Stimulated activated CD8-positive, alpha-beta memory T cell treated with anti-CD3 and anti-CD28 coated beads, Interleukin-4, amount 100 ng/mL, for 48 hours (primary cell): ENCODE data around the gene NTNG2.
A peak's percentile ranks its signal among the peaks of the same experiment; 100 is the strongest.

Experiments
- DNase-seq: peaks from one replicate; pipeline ENCODE4 v3.0.0-alpha.2; 2020

NTNG2 gene

DNA sequence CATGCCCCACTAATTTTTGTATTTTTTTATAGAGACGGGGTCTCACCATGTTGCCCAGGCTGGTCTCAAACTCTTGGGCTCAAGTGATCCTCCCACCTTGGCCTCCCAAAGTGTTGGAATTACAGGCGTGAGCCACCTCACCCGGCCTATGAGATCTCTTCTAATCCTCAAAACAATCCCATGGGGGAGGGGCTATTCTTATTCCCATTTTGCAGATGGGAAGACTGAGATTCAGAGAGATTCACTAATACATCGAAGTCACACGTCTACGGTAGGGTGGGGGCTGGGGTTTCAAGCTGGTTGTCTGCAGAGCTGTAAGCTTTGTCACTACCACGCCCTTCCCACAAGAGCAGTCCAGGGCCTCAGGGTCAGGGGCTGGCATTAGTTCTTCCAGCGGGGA is 14.0 kb upstream of the NTNG2 start:
- DNase-seq: no peak

DNA sequence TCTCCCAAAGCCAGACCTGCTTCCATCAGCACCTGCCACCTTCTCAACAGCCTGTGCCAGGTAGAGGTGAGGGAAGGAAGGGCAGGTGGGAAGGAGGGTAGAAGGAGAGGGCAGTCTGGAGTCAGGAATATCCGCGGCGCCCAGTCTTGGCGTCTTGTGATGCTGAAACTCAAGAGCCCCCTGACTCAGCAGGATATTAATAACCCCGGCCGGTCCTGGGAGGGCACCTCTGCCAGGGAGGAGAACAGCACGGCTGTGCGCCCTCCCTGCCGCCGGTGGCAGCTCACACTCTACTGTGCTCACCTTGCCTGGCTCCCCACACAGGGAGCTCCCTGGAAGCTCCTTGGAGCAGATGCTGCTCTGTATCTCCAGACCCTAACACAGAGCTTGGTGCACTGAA is 11.6 kb upstream of the NTNG2 start:
- DNase-seq: no peak

DNA sequence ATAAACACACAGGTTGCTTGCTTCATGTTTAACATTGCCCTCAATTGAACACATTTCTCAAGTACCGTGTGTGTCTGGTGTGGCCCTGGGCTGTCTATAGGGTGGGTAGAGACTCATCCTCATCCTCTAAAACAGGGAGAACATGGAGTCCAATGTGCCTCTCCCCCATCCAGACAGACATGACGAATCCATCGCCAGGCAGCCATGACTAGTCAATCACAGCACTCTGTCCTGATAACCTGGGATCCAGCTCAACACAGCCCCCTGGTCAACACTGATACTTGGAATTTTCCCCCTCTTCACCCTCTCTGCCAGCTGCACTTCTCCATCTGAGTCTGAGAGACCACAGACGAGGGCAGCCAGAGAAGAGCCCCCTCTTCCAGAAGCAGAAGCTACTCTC is 10.7 kb upstream of the NTNG2 start:
- no peak for DNase-seq

DNA sequence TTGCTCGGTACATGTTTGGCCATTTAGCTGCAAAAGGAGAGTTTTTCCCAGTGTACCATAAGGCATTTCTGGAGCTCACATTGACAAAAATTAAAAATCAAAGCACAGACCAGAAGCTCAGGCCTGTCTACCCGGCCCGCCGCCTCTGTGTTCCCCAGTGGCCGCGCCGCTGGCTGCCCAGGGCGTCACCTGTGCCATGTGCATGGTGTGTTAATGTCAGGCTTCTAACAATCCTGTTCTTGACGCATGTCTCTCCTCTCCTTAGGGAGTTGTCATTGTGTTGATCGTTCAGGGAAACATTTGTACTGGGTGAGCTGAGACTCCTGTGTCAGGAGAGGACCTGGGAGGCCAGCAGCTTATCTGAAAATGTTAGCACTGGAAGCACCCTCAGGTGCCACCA is 9.6 kb upstream of the NTNG2 start:
- no peak for DNase-seq

DNA sequence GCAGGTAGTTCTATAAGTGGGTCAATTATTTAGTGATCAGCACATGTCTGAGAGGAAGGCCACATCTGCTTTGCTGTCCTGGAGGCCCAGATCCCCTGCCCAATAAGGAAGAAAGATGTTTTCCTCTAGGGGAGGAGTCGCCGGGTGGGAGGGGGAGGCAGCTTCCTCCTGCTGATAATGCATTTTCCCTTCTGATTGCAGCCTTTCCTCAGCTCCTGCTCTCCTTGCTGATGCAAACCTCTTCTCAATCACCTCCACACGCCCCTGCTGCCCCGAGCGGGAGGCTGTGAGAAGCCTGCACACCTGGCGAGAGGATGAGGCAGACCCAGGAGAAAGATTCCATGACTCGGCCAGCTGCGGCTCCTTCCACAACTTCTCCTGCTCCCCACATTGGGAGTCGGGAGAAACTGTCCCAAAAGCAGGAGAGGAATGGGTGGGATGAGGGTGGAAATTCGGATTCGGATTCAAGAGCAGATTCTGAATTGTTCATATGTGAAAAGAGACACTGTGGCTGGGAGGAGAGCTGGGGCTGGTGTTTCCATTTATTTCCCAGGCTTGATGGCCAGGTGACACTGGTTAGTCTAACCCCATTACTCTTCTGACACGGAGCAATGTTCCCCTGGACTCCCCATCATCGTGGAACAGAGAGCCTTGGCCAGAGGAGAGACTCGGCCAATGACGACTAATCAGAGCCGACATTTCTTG is 6.8 kb upstream of the NTNG2 start:
- no peak for DNase-seq

DNA sequence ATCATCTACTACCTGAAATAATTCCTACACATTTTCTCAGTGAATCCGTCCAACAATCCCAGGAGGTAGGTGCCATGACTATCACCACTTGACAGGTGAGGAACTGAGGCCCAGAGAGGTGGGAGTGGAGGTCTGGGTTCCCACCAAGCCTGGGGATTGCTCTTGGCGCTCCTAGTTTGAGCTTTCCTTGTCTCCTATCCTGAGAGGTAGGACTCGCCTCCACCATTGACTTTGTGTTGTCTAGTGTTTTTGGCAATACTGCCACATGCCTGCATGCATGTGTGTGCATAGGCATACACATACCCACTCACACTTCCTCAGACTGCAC is 6.3 kb upstream of the NTNG2 start:
- DNase-seq: no peak

DNA sequence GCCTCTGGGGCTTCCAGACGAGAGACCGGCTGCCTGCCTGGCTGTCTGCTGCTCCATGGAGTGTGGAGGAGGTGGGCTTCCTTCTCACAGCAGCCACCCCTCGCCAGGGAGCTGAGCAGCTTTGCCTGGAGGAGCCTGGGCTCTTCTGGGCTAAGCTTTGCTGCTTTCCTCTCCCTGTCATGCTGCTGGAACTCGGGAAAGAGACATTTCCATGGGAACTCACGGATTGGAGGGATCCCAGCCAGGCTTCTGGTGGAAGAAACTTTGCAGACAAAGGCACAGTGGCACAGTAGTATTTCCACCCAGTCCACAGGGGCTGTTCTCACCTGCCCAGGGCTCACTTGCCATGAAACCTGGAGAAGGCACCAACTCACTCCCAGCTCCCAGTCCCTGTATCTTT is 5.6 kb upstream of the NTNG2 start:
- DNase-seq: no peak

DNA sequence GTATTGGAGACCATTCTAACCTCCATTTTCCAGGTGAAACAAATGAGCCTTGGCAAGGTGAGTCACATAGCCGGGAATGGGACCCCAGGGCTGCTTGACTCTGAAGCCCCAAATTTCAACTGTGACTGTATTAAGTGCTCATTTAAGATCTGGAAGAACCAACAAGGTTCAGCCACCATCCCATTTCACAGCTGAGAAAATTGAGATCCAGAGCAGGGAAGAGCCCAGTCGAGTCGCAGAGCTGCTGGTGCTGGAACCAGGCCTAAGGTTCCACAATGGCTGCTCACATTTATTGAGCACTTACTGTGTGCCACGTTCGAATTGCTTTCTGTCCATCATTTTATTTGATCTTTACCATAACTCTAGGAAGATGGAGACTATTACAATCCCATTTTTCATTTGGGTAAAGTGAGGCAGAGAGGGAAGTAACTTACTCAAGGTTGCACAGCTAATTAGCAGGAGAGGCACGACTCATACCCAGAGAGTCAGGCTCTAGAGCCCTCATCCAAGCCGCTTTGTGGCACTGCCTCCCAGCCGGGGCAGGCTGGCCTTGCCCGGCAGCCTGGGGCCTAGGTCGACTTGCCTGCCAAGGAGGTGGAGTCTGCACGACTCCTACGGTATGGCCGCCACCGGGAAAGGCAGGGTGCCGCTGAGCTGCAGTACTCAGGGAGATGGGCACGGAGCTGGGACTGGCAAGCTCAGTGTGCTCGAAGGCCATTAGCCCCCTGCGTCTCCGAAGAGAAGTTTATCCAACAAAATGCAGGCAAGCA is 4.3 kb upstream of the NTNG2 start:
- no peak for DNase-seq

DNA sequence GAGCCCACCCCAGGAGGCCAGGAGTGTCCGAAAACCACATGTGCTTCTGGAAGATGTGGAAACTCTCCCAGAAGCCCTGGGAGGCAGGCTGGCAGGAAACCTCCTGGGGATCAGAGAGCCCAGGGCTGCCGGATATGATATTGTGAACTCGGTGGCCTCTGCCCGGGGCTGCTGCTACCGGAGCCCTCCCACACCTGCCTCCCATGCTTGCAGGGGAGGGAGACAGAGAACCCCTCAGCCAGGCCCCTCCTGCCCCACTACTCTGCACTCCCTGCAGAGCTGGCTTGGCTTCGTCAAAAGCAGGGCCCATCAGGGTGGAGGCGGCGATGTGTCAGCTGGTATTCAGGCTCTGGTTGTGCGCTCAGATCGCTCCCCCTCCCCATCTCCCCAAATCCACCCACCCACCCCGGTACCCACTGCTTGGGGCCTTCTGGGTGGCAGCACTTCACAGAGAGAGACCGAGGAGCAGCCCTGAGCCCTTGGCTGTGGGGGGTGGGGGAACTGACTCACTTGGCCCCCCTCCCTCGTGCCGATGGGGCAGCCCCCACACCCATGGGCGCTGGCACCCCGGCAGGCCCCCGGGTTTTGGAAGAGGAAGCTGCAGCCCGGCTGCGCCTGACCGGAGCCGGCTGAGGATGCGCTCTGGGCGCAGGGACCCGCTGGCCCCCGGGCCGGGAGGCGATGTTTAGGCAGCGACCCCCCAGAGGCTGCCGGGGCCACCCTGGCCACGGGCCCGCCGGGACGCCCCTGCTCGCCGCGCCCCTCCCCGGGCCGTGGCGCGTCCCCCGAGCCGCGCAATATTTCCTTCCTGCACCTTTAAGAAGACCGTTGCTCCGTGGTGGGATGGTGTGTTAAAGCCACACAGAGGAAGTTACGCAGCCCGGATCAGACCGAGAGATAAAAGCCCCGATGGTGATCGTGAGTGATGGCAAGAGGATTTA is 786 bp upstream of the NTNG2 start:
- peak; percentile 75 for DNase-seq

DNA sequence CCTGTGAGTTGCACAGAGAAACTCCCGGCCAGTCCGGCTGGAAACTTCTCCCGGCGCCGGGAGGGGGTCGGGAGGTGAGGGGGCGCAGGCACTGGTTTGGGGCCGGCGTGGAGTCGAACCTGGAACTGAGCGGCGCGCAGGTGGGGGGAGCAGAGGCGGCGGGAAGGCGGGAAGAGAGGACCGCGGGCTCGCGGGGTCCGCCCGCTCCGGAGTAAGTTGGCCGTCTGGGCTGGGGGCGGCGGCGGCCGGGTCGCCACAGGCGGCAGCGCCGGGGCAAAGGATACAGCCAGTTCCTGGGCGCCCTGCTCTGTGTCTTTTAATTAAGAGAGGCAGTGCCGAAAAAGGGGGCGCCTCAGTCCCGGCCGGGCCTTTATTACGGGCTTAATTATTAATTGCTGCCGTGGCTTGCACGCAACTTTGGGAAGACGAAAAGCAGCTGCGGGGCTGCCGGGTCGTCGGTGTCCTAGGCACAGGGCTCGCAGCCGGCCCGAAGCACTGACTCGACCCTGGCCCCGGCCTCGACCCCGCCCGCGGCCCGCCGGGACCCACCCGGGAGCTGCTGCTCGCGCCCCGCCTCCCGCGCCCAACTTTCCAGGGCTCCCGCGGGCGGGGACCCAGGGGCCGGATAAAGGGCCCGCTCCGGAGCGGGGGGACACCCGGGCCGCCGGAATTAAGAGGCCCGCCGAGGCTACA is 1.1 kb downstream of the NTNG2 start:
- no peak for DNase-seq

DNA sequence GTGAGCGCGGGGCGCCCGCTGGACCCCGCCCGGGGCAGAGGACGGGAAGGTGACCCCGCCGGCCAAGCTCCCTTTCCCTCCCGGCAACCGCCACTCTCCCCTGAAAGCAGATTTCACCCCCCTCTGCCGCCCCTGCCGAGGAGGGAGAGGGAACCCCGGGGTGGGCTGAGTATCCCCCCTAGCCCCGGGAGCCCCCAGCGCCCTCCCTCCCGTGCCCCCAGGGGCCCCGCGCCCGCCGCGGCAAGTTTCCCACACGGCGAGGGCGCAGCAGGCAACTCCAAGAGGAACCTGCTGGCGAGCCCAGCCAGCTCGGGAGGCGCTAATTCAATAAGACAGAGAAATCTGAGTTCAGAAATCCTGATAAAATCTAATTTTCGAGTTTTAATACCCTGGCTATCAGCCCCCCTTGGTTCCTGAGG is 1.6 kb downstream of the NTNG2 start:
- DNase-seq: no peak

DNA sequence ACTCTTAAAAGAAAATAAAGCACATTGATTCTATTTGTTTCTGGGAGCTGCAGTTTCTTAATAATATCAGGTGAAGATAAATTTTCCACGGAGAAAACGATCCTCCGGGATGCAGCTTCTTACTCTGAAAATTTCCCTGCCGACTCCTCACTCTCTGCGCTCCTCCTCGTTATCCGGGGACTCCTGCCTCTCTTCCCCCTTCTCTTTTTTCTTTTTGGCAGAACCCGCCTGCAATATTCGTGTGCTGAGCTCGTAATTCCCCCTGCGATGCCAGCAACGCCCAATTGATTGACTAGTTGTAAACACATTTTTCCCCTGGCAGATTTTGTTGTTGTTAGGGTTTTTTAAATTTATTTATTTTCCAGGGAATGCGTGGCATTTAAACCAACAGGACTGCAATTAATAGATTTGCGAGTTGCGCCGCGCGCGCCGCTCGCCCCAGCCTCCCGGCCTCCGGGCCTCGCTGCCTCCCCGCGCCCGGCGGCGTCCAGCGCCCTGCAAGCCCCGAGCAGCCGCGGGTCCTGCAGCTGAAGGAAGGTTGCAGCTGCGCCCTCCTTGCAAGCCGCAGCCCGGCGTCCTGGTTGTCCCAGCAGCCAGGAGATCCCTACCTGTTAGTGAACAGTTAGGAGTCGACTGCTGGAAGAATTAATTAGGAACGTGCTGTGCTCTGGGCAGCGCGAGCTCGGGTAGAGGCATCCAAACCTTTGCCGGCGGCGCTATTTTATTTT is 2.2 kb downstream of the NTNG2 start:
- no peak for DNase-seq

DNA sequence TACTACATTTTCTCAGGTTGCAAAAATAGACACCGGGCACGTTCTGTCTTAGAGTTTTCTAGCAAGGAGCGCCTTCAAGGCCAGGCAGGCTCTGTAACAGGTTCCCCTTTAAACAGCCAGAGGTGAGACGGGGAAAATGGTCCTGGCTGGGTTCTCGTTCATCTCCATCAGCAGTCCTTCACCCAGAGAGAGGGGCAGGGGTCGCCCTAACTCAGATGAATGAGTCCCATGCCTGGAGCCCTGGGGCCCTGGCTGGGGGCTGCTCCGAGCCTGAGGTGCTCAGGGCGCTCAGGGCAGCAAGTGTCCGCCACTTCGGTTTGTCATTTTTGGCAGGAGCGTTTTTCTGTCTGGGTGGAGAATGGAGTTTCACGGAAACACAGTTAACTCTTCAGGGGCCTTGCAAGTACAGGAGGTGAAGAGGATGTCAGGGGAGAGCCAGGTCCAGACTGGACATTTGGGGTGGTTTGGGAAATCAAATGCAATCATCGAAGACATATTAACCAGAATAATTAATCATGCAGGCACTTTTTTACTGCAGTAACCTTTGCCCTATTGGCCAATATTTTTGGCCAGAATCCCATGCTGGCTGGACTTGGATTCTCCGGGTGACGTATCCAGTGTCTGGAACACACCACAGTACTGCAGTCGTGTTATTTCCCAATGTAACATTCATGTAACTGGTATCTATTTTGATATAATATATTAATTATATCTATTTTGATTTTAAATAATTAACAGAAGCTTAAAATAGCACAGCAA is 2.9 kb downstream of the NTNG2 start:
- no peak for DNase-seq

DNA sequence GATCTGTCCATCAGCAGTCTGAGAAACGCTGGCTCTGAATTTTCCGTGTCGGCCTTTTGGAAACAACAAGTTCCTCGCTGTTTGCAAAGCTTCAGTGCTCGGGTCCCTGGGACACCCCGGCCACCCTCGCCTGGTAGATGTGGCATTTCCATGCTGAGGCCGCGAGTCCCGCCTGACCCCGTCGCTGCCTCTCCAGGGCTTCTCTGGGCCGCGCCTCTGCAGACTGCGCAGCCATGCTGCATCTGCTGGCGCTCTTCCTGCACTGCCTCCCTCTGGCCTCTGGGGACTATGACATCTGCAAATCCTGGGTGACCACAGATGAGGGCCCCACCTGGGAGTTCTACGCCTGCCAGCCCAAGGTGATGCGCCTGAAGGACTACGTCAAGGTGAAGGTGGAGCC is 4.7 kb downstream of the NTNG2 start:
- DNase-seq: peak; percentile 39

DNA sequence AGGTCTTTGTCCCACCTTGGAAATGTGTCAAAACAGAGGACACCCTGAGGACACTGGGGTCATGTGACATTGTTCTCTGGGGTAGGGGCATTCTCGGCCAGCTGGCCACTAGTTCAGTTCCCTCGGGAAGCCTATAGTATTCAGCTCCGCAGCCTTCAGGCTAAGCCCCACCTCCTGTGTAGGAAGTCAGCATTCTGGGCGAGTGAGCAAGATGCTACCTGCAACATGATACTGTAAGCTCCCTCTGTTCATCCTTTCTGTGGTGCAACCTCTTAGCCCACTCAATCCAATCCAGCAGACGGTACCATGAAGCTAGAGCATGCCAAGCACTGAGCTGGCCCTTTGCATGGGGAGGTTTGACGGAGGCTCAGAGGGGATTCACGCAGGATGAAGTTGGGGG is 5.3 kb downstream of the NTNG2 start:
- DNase-seq: no peak

DNA sequence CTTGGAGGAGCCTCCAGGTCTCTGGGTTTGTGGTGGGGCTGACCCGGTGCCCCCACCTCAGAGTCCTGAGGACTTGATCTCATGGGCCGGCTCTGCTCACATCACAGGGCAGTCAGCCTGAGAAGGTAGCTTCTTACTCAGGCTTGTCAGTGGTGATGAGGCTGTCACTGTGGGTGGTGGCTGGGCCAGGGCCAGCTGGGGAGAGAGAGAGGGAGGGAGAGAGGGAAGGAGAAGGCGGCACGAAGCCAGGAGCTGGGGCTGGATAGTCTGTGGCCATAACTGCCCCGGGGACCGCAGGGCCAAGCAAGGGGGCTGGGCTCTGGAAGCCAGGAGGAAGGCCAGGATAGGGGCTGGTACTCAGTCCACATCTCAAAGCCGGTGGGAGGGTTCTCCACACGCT is 6.5 kb downstream of the NTNG2 start:
- no peak for DNase-seq

DNA sequence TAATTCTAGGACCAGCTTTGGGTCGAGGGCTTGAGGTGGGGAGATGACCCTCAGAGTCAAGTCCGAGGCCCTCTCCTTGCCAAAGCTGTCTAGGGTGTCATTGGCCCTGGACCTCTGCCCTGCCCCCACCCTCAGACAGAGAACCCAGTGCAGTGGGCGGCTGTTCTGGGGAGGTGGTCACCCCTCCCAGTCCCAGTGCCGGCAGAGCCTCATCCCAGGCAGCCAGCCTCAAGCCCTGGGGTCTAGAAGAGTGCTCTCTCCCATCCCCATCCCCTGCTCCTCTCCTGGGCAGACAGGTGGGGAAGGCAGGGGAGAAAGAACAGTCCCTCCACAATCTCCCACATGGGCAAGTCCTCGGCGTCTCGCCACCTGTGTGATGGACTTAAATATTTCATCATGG is 7.0 kb downstream of the NTNG2 start:
- DNase-seq: no peak

DNA sequence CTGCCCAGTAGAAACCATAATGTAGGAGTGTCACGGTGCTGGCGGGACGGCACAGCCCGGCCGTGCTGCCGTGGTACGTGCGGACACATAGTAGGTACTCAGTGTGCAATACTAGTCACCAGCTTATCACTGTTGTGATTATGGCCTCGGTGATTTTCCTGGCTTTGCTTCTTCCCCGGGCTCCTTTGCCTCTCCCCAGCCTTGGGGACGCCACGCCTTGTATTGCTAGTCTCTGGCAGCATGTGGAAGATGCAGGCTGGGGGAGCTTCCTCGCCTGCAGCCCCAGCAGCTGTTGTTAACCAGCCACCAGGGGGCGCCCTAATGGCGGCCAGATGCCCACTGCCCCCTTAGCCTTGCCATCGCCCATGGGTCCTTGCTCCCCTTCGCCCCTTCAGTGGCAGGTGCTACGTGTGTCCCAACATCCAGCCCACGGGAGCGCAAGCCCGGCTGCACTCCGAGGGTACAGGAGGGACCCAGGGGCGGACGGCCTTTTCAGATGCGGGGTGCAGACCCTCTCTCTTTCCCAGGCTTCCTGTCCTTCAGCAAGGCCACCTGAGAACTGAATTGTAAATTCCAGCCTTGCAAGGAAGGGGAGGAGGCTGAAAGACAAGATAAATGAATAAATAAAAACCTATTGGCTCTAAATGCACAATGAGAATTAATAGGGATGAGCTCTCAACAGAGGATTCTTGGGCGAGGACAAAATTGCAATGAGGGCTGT is 8.0 kb downstream of the NTNG2 start:
- peak; percentile 81 for DNase-seq

DNA sequence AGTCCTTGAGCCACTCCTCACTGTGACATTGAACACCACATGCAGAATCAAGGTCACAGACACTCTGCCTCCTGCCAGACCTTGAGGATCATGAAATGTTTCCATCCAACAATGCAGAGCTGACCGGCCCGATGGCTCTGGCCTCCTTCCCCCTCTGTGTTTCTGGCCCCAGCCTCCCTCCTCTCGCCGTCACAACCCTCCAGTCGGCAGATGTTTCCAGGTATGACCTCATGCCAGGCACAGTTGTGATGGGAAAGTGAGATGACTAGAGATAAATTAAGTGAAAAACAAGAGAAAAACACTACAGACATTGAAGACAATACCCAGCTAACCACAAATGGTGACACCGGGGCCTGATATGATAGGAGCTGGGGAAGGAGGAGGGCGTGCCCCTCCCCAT is 9.8 kb downstream of the NTNG2 start:
- no peak for DNase-seq

DNA sequence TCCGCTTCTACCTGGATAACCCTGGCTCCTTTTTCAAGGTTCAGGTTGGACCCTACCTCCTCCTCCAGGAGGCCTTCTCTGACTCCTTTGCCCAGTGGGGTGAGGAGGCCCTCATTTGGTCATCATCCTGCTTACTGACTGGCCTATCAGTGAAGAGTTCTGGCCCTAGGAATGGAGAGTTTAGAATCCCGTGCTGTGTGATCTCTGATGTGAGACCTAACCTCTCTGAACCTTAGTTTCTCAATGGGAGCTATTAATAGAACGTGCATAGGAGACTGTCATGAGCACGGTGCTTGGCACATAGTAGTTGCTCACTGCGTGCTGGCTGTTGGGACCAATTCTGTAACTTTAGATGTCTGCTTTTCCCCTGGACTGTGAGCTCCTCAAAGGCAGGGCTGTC is 10.3 kb downstream of the NTNG2 start:
- no peak for DNase-seq

DNA sequence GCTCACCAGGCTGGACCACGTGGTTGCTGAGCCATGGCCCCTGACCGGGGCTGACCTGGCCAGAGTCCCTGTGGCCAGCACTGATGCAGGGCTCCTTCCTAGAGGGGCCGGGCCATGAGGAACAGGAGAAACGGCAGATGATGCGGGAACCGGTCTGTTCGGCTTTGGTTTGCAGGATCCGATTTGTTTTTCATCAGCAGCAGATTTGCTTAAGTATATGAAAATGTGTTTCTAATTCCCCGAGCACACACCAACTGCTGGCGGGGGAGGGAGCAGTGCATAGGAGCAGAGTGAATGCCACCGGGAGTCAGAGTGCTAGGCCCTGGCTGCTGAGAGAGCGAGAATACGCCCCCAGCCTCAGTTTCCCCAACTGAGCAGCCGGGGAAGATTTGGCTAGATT is 13.6 kb downstream of the NTNG2 start:
- DNase-seq: no peak
